IPS-20b (cell line): ENCODE results near the gene HEATR9.
"Not testable (repeated sequence)": the region's sequence is repeated elsewhere in the genome, so short reads cannot be mapped to it uniquely, and the experiment has no call there.

Experiments
- H3K27ac ChIP-seq: one replicate; pipeline ENCODE4 v1.5.1; 2013; ENCODE audit warnings: low read length
- H3K27me3 ChIP-seq: 2 replicates; pipeline ENCODE4 v1.6.1; 2013; ENCODE audit warnings: mild to moderate bottlenecking, low read length, inconsistent platforms; ENCODE audit not compliant: insufficient read depth
- H3K36me3 ChIP-seq: 2 replicates; pipeline ENCODE4 v1.6.1; 2013; ENCODE audit warnings: low read depth, mild to moderate bottlenecking, inconsistent platforms, low read length, moderate library complexity; ENCODE audit not compliant: insufficient read depth
- H3K4me1 ChIP-seq: 2 replicates; pipeline ENCODE4 v1.6.1; 2013; ENCODE audit warnings: mild to moderate bottlenecking, control low read depth, inconsistent platforms, low read length, moderate library complexity; ENCODE audit not compliant: insufficient read depth
- H3K4me3 ChIP-seq: 2 replicates; pipeline ENCODE4 v1.5.1; 2013; ENCODE audit warnings: mild to moderate bottlenecking, low read length, inconsistent platforms
- H3K9ac ChIP-seq: 2 replicates; pipeline ENCODE4 v1.6.1; 2013; ENCODE audit warnings: low read depth, mild to moderate bottlenecking, inconsistent platforms, low read length, moderate library complexity
- H3K9me3 ChIP-seq: 2 replicates; pipeline ENCODE4 v1.6.1; 2013; ENCODE audit warnings: mild to moderate bottlenecking, low read depth, low read length, inconsistent platforms; ENCODE audit not compliant: insufficient read depth

HEATR9 gene

DNA sequence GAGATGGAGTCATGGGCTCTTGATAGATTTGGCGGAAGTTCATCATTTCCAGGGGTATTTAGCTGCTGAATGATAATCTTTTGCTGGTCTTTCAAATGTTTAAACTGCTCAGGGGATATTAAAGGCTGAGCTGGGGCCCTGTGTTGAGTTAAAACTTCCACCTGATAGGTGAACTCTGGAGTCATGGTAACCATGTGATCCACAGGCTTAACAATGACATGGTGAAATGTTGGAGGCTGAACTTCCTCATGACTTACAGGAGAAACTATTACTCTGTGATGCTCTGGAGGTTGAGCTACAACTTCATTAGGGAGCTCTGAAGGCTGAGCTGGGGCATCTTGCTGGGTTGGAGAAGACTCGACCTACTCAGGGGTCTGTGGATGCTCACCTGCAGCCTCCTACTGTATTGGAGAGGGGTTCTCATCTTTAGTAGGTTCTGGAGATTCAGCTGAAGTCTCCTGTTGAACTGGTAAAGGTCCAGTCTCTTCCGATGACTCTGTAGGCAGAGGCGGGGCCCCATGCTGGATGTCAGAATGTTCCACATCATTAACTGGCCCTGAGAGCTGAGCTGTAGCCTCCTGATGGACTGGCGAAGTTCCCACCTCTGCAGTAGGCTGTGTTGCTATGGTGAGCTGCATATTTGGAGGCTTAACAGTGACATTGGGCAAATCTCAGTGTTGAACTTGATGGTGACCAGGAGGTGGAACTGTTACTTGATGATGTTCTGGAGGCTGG lies 37.7 kb upstream of the HEATR9 start:
- peaks cover 14% of the 10 kb centered on the region; the same call in 1 of the 2 replicates for H3K9me3 ChIP-seq
- H3K9ac ChIP-seq = no peak overlapping the region
- no peak overlapping the region for H3K27ac ChIP-seq
- H3K4me1 ChIP-seq = no peaks in the 10 kb centered on the region
- no peaks in the 10 kb centered on the region for H3K36me3 ChIP-seq
- H3K27me3 ChIP-seq = no peaks in the 10 kb centered on the region
- H3K4me3 ChIP-seq = no peak overlapping the region

GRCh38 chr17:35903451-35903850 lies 34.8 kb upstream of the HEATR9 start:
- no peaks in the 10 kb centered on the region for H3K27me3 ChIP-seq
- no peak overlapping the region for H3K4me3 ChIP-seq
- H3K9ac ChIP-seq = no peak overlapping the region
- H3K27ac ChIP-seq = no peak overlapping the region
- no peaks in the 10 kb centered on the region; the same call in 1 of the 2 replicates for H3K9me3 ChIP-seq
- H3K36me3 ChIP-seq = no peaks in the 10 kb centered on the region
- H3K4me1 ChIP-seq = no peaks in the 10 kb centered on the region

GRCh38 chr17:35901631-35902175 lies 33.0 kb upstream of the HEATR9 start:
- Histone ChIP-seq H3K36me3 (no peaks in the 10 kb centered on the region), H3K4me1 (no peaks in the 10 kb centered on the region), H3K9ac (no peak overlapping the region), H3K9me3 (no peaks in the 10 kb centered on the region; the same call in 1 of the 2 replicates), H3K4me3 (no peak overlapping the region), H3K27me3 (no peaks in the 10 kb centered on the region), H3K27ac (no peak overlapping the region)

GRCh38 chr17:35900708-35901480 lies 32.2 kb upstream of the HEATR9 start:
- H3K27ac ChIP-seq = no peak overlapping the region

DNA sequence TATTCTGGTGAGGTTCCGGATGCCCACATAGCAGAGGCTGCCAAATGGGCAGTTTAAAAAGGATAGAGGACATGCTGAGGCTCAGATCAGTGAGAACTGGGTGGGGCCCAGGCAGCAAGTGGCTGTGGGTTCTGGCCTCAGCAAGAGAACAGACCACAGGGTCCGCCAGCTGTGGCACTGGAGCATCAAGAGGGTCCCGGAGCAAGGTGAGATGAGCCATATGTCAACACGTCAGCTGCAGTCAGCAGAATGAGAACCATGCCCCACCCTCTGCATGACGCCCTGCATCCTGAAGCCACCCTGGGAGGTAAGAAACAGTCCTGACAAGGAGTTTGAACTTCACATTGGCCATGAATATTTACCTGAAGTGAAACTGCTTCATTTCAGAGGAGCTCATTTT lies 31.6 kb upstream of the HEATR9 start:
- H3K9ac ChIP-seq = no peak overlapping the region
- H3K27me3 ChIP-seq = no peaks in the 10 kb centered on the region
- H3K4me3 ChIP-seq = no peak overlapping the region
- no peaks in the 10 kb centered on the region for H3K4me1 ChIP-seq
- H3K27ac ChIP-seq = no peak overlapping the region
- H3K36me3 ChIP-seq = no peaks in the 10 kb centered on the region
- H3K9me3 ChIP-seq = no peaks in the 10 kb centered on the region; the same call in 1 of the 2 replicates

More at GRCh38 chr17:35900708-35901480, 32.2 kb upstream of the HEATR9 start:
- no peaks in the 10 kb centered on the region for H3K36me3 ChIP-seq
- no peak overlapping the region for H3K4me3 ChIP-seq
- no peak overlapping the region for H3K9ac ChIP-seq
- no peaks in the 10 kb centered on the region; the same call in 1 of the 2 replicates for H3K9me3 ChIP-seq
- H3K4me1 ChIP-seq = no peaks in the 10 kb centered on the region
- H3K27me3 ChIP-seq = no peaks in the 10 kb centered on the region

DNA sequence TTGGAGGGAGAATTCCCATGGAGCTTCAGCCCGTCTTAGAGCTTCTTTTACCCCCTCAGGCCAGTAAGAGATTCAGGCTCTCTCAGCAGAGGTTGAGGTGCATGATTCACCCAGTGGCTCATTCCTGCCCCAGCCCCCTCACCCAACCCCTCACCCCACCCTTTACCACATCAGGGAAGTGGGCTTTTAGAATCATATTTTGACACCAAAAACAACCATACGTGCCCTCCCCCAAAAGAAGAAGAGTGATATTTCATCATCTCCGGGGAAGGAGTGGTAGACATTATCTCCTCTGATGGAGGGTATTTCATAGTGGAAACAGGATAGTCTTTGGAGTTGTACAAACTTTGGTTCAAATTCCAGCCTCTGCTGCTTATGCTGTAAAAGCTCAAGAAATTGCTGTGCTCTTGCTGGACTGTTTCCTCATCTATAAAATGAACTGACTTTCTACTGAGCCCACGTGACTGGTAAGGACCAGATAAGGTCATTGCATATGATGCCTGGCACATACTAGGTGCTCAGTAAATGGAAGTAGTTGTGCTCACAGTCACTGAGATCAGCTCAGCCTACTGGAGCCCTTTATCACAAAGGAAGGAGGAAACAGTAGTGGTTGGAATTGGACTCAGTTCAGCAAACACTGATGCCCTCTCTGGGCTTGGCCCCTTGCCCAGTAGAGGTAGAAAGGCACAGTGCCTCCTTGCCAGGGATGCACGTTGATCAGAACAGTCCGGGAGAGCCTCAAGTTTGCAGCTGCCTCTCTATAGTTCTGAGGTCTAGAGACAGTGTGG lies 29.8 kb upstream of the HEATR9 start:
- Histone ChIP-seq H3K9me3 (no peaks in the 10 kb centered on the region), H3K27me3 (no peaks in the 10 kb centered on the region), H3K27ac (no peak overlapping the region), H3K9ac (no peak overlapping the region), H3K4me3 (no peak overlapping the region), H3K36me3 (no peaks in the 10 kb centered on the region), H3K4me1 (no peaks in the 10 kb centered on the region)

DNA sequence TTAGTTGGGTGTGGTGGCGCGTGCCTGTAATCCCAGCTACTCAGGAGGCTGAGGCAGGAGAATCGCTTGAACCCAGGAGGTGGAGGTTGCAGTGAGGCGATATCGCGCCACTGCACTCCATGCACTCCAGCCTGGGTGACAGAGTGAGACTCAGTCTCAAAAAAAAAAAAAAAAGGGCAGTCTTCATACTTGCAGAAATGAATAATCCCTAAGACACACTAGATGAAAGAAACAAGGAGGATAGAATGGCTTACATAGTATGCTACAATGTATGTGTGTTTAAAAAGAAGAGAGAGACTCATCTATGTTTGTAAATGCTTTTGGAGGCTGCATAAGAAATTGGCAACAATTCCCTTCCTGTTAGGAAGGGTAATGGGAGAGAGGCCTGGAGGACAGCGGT lies 29.1 kb upstream of the HEATR9 start:
- not testable (repeated sequence) for H3K4me3 ChIP-seq, H3K36me3 ChIP-seq, H3K27ac ChIP-seq, H3K9me3 ChIP-seq, H3K9ac ChIP-seq, H3K27me3 ChIP-seq, H3K4me1 ChIP-seq

DNA sequence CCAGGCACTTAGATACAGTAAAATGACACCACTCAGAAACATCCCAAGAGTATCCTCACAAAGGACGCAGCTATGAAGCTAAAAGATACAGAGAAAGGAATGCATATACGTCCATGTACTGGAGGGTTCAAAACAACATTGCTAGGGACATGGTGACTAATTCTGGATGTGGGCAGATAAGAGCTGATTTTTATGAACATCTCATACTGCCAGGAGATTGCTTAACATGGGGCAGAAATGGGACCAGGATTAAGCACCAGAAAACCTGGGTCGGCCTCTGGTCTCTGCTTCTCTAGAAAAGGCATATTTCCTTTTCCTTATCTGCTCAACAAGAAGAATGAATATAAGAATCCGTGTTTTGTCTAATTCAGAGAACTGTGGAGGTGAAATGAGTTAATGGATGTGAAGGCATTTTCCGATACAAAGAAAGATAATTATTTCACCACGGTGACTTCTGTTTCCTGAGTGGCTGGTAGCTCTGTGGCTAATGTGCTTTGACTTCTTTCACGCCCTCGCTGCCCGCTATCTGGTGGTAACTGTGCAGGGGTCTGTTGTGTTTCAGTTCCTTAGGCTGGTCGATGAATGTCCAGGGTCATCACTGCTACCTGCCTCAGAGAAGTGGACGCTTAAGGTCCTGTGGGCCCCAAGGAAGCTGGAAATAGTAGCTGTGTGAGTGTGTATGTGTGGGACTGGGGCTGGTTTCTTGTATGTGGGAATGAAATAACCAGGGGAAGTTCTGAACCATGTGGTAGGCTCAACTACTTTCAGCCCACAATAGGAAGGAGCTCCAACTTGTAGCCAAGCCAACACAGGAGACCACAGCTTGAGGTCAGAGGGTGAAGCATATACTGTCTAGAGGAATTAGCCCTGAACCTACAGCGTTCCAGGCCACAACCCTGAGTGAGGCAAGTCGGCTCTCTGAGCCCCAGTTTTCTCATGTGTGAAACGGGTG lies 27.2 kb upstream of the HEATR9 start:
- Histone ChIP-seq H3K4me3 (no peak overlapping the region), H3K27me3 (no peaks in the 10 kb centered on the region), H3K27ac (no peak overlapping the region), H3K36me3 (no peaks in the 10 kb centered on the region), H3K9me3 (no peaks in the 10 kb centered on the region), H3K9ac (no peak overlapping the region), H3K4me1 (no peaks in the 10 kb centered on the region)

DNA sequence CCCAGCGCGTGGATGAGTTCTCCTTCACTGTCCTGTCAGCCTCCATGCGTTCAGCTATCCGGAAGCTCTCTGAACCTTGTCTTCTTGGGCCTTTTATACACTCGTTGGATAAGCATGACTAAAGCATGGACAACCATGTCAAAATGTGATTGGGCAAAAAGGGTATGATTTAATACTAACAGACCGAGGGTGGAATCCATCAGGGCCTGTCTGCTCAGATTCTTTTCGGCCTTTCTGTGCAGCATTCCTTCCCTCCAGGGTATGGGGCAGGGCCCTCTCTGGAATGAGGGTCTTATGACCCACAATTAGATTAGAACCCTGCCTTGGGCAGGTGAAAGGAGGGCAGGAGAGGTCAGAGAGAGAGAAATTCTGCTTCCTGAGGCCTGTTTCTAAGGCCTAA lies 25.5 kb upstream of the HEATR9 start:
- Histone ChIP-seq H3K27me3 (no peaks in the 10 kb centered on the region), H3K4me1 (peaks cover 6% of the 10 kb centered on the region; the same call in 1 of the 2 replicates)

DNA sequence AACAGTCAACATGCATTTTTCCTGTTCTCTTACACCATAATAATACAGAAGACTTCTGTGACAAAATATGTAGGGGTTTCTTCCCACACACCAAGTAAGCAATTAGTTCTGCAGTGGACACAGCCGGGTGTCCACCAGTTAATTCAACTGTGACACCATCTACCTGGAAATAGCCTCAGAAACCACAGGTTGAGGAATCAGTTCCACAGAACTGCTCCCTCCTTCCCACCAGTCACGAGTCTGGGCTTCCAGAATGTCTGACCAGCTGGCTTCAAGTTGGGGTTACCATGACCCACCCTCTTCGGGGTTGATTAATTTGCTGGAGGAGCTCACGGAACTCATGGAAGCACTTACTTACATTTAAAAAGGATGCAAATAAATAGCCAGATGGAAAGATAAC lies 25.1 kb upstream of the HEATR9 start:
- Histone ChIP-seq H3K36me3 (no peaks in the 10 kb centered on the region), H3K9ac (no peak overlapping the region), H3K27ac (no peak overlapping the region), H3K4me1 (peaks cover 6% of the 10 kb centered on the region; the same call in 1 of the 2 replicates), H3K9me3 (no peaks in the 10 kb centered on the region), H3K4me3 (no peak overlapping the region), H3K27me3 (no peaks in the 10 kb centered on the region)

More for the DNA sequence above, 25.5 kb upstream of the HEATR9 start:
- H3K9me3 ChIP-seq = no peaks in the 10 kb centered on the region
- H3K36me3 ChIP-seq = no peaks in the 10 kb centered on the region
- H3K27ac ChIP-seq = no peak overlapping the region
- no peak overlapping the region for H3K4me3 ChIP-seq
- H3K9ac ChIP-seq = no peak overlapping the region
